ENCODE results near the gene ALKAL2. TPM values are rescaled to one million over a fixed set of nuclear protein-coding genes. Genes with fewer than 3 reads are reported as not detected.

ALKAL2 gene
- total and polyA plus RNA-seq, 2 donors: 6.7 to 14.5 TPM

DNA sequence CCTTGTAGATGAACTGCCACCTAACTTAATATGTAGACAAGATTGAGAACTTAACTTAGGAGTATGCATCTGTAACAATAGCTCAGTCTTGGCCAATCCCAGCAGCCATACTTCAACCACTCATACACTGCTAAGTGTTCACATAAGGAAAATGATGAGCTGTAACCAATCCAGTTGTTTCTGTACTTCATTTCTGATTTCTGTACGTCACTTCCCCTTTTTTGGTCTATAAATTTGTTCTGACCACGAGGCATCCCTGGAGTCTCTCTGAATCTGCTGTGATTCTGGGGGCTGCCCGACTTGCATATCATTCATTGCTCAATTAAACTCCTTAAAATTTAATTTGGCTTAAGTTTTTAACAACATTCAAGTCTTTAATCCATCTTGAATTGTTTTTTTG, 30.5 kb downstream of the ALKAL2 start:
- Histone ChIP-seq H3K27ac (ENCODE audit: low read depth) (no peak overlapping the region), H3K36me3 (ENCODE audit: insufficient read depth) (no peaks in the 10 kb centered on the region), H3K4me3 (ENCODE audit: low read depth, low read length) (no peak overlapping the region), H3K4me1 (ENCODE audit: insufficient read depth) (no peaks in the 10 kb centered on the region)
- 94% methylated on average over 3 of the region's 3 CpGs for WGBS
- DNase-seq (ENCODE audit: extremely low spot score): no peak

DNA sequence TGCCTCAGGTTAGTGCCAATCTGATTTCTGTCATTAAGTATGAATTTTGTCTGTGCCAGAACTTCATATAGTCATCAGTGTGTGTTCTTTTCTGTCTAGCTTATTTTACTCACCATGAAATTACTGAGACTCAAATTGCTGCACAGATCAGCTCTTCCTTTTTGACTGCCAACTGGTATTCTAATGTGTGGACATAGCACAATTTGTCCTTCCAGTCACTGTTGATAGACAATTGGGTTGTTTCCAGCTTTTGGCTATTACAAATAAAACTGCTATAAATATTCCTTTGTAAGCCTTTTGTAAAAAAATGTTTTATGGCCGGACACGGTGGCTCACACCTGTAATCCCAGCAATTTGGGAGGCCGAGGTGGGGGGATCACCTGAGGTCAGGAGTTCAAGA, 31.8 kb downstream of the ALKAL2 start:
- 81% methylated on average over 3 of the region's 3 CpGs for WGBS
- Histone ChIP-seq H3K4me1 (ENCODE audit: insufficient read depth) (no peaks in the 10 kb centered on the region), H3K4me3 (ENCODE audit: low read depth, low read length) (no peak overlapping the region), H3K27ac (ENCODE audit: low read depth) (no peak overlapping the region), H3K36me3 (ENCODE audit: insufficient read depth) (no peaks in the 10 kb centered on the region)
- no peak for DNase-seq (ENCODE audit: extremely low spot score)

DNA sequence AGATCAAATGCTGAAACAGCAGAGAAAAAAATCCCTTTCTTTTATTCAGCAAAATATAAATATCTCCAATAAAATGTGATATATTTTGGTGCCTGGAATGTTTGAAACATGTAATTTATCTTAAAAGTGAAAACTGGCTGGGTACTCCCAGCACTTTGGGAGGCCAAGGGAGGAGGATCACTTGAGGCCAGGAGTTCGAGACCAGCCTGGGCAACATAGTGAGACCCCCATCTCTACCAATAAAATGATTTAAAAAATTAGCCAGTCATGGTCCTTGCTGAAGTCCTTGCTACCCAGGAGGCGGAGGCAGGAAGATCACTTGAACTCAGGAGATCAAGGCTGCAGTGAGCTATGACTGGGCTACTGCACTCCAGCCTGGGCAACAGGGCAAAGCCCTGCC, 32.7 kb downstream of the ALKAL2 start:
- Histone ChIP-seq H3K4me3 (ENCODE audit: low read depth, low read length) (no peak overlapping the region), H3K27ac (ENCODE audit: low read depth) (no peak overlapping the region), H3K36me3 (ENCODE audit: insufficient read depth) (no peaks in the 10 kb centered on the region), H3K4me1 (ENCODE audit: insufficient read depth) (no peaks in the 10 kb centered on the region)
- no peak for DNase-seq (ENCODE audit: extremely low spot score)
- WGBS: 97% methylated on average over 2 of the region's 2 CpGs

DNA sequence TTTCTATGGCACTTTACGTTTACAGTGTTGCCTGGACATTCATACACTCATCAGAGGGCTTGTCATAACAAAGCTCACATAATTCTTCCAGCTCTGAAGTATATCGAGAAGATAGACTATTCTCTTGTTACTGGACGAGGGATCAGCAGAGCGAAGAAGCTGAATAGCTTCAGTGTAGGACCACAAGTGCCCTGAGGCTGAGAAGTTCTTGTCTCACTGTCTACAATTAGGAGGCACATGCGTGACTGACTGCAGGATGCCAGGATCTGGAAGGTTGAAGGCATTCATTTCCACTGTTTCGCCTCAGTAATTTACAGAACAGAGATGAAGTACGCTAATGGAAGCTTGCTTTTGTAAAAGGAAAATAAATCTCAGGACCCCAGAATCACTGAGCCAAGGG, 33.6 kb downstream of the ALKAL2 start:
- H3K27ac ChIP-seq (ENCODE audit: low read depth): no peak overlapping the region
- no peak for DNase-seq (ENCODE audit: extremely low spot score)
- H3K4me3 ChIP-seq (ENCODE audit: low read depth, low read length): no peak overlapping the region
- no peaks in the 10 kb centered on the region for H3K4me1 ChIP-seq (ENCODE audit: insufficient read depth)
- WGBS: 68% methylated on average over 7 of the region's 7 CpGs
- H3K36me3 ChIP-seq (ENCODE audit: insufficient read depth): no peaks in the 10 kb centered on the region

DNA sequence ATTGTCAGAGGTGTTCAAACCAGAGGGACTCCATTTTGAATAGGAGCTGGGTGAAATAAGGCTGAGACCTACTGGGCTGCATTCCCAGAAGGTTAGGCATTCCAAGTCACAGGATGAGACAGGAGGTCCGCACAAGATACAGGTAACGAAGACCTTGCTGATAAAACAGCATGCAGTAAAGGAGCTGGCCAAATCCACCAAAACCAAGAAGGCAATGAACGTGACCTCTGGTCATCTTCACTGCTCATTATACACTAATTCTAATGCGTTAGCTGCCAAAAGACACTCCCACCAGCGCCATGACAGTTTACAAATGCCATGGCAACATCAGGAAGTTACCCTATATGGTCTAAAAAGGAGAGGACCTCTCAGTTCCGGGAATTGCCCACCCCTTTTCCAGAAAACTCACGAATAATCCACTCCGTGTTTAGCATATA, 34.7 kb downstream of the ALKAL2 start:
- H3K4me1 ChIP-seq (ENCODE audit: insufficient read depth): no peaks in the 10 kb centered on the region
- no peak for DNase-seq (ENCODE audit: extremely low spot score)
- no peak overlapping the region for H3K27ac ChIP-seq (ENCODE audit: low read depth)
- WGBS: 85% methylated on average over 8 of the region's 8 CpGs
- no peak overlapping the region for H3K4me3 ChIP-seq (ENCODE audit: low read depth, low read length)
- no peaks in the 10 kb centered on the region for H3K36me3 ChIP-seq (ENCODE audit: insufficient read depth)

DNA sequence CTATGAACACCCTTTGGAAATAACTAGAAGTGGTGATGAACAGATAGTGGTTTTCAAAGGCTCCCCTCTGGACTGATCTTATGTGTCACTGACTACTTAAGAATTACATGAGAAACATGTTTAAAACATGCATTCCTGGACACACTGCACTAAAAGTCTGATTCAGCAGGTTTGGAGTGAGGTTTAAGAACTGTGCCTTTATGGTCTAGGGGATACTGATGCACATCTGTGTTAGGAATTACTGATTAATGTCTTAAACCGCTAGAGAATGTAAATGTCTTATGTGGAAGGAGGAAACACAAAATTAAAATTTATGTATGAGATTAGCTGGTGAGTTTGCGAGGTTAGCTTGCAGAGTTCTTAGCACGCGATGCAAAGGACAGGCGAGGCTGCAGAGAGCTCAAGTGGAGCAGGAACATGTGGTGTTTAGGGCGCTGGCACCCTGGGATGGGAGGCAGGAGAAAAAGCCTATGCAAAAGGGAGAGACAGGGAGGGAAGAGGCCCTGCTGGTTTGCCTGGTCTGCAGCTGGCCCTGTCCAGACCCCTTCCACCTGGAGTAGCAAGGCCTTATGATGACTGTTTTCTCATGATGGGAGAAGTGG, 35.8 kb downstream of the ALKAL2 start:
- Histone ChIP-seq H3K27ac (ENCODE audit: low read depth) (no peak overlapping the region), H3K4me3 (ENCODE audit: low read depth, low read length) (no peak overlapping the region), H3K36me3 (ENCODE audit: insufficient read depth) (no peaks in the 10 kb centered on the region), H3K4me1 (ENCODE audit: insufficient read depth) (no peaks in the 10 kb centered on the region)
- 56% methylated on average over 6 of the region's 6 CpGs for WGBS
- no peak for DNase-seq (ENCODE audit: extremely low spot score)

DNA sequence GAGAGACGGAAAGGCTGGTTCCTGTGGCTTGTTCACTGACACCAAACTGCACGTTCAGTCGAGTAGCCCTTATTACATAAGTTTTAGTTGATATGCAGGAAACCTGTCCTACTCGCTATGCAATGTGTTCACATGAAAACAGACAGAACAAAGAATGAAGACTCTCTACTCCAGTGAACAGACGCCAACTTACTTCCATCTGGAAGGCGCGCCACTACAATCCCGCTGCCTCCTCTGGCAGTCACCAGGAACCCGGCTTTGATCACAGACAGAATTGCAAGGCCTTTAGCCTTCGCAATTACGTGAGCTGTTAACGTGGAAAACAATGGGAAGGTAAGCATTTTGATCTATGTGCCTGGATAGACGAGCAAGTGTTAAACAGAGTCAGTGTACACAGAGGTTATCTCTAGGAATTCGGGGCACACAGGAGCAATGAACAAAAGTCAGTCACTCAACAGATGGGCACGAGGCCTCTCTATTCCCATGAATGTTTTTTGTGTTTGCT, 38.3 kb downstream of the ALKAL2 start:
- WGBS: 90% methylated on average over 15 of the region's 15 CpGs

DNA sequence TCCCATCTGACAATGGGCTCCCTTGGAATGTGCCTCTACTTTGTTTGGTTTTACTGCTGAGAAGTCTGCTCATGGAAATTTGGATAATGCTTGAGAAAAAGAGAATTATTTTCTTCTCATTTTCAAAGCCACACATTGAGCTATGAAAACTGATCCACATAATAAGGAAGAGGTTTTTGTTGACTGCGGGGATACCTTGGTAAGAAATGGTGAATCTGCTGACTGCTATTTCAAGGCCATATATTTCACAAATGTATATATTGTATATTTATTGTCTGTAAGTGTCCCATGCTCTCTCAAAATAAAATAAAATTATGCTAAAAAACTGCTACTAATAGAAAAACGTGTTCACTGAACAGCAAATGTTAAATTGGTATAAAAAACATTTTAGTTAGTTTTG, 39.2 kb downstream of the ALKAL2 start:
- Histone ChIP-seq H3K4me1 (ENCODE audit: insufficient read depth) (no peaks in the 10 kb centered on the region), H3K36me3 (ENCODE audit: insufficient read depth) (peaks cover 3% of the 10 kb centered on the region), H3K4me3 (ENCODE audit: low read depth, low read length) (no peak overlapping the region), H3K27ac (ENCODE audit: low read depth) (no peak overlapping the region)
- no peak for DNase-seq (ENCODE audit: extremely low spot score)
- WGBS: 89% methylated on average over 2 of the region's 2 CpGs

More for the DNA sequence above, 38.3 kb downstream of the ALKAL2 start:
- H3K27ac ChIP-seq (ENCODE audit: low read depth): no peak overlapping the region
- peaks cover 3% of the 10 kb centered on the region for H3K36me3 ChIP-seq (ENCODE audit: insufficient read depth)
- H3K4me3 ChIP-seq (ENCODE audit: low read depth, low read length): no peak overlapping the region
- no peaks in the 10 kb centered on the region for H3K4me1 ChIP-seq (ENCODE audit: insufficient read depth)
- DNase-seq (ENCODE audit: extremely low spot score): no peak

DNA sequence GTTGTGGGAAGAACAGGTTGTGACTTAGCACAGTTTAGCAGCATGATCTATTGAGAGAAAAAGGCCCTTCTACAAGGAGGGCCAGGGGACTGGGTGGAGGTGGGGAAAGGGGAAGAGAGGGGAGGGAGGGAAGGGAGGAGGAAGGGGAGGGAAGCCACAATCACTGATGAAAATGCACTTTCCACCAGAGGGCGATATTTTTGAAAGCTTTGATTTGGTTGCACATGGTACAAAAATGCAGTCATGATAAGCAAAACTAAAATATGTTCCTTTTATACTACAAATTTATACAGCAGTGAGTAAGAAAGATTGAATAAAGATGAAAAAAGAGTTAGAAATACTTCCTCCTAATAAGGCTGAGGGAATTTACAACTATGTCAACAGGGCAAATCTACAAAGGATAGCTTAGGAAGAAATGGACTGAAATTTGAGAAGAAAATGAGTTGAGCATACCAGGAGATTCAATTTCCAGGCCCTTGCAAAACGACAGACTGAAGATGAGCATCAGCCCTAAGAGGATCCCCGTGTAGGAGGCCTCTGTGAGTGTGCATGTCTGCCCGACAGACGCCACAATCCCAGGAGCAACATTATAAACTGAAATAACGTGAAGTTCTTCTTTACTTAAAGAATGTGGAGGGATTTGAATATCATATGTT, 41.3 kb downstream of the ALKAL2 start:
- no peak overlapping the region for H3K27ac ChIP-seq (ENCODE audit: low read depth)
- DNase-seq (ENCODE audit: extremely low spot score): no peak
- no peak overlapping the region for H3K4me3 ChIP-seq (ENCODE audit: low read depth, low read length)
- WGBS: 52% methylated on average over 6 of the region's 6 CpGs
- H3K4me1 ChIP-seq (ENCODE audit: insufficient read depth): no peaks in the 10 kb centered on the region
- H3K36me3 ChIP-seq (ENCODE audit: insufficient read depth): peaks cover 3% of the 10 kb centered on the region

DNA sequence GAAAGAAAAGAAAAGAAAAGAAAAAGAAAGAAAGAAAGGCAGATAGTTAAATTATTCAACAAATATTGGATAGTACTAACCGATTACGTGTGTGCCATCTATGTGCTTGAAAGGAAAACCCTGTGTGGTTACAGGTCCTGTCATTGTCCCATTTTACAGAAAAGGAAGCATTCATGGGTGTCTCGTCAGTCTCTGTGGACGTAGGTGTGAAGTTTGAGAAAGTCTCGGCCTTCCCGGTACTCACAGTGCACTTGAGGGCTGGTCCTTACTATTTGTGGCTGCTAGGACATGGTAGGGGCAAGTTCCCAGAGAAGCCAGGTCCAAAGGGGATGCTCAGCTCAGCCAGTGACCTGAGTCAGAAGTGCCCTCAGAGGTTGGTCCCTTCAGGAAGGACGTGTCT, 43.3 kb downstream of the ALKAL2 start:
- Histone ChIP-seq H3K27ac (ENCODE audit: low read depth) (no peak overlapping the region), H3K4me1 (ENCODE audit: insufficient read depth) (no peaks in the 10 kb centered on the region), H3K36me3 (ENCODE audit: insufficient read depth) (peaks cover 3% of the 10 kb centered on the region), H3K4me3 (ENCODE audit: low read depth, low read length) (no peak overlapping the region)
- no peak for DNase-seq (ENCODE audit: extremely low spot score)
- WGBS: 96% methylated on average over 7 of the region's 7 CpGs

DNA sequence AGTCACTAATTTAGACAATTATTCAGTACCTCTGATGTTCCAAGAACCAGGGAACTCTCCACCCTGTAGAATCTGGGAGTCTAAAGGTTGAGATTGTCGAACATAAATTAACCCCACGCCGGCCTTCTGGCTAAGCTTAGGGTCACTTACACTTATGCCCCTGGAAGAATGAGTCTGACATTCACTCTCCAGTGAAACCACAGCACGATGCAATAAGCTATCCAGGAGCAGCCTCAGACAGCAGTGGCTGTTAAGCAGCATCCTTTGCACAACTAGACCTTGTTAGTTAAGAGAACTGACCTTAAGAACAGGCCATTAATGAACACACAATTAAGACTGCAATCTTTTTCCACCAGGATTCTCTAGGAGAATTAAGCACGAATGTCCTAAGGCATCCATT, 49.0 kb downstream of the ALKAL2 start:
- H3K4me1 ChIP-seq (ENCODE audit: insufficient read depth): no peaks in the 10 kb centered on the region
- H3K27ac ChIP-seq (ENCODE audit: low read depth): no peak overlapping the region
- 75% methylated on average over 5 of the region's 5 CpGs for whole genome bisulfite sequencing
- no peak for DNase-seq (ENCODE audit: extremely low spot score)
- H3K4me3 ChIP-seq (ENCODE audit: low read depth, low read length): no peak overlapping the region
- H3K36me3 ChIP-seq (ENCODE audit: insufficient read depth): no peaks in the 10 kb centered on the region

DNA sequence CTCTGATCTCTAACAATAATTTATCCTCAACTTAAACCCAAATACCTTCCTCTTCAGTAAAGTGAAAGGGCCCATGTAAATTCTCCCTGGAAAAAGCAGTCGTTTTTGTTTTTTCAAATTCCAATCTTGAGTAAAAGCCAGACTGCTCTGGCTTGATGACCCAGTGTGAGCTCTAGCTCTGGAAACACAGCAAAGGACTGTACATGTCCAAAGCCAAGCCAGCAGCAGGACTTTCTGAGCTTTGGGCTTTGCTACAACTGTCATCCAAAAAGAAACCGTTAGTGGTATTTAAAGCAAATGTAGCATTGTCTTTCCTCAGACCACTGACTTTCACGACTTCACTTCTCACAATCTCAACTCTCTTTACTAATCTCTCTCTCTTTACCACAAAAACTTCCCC, 49.5 kb downstream of the ALKAL2 start:
- Histone ChIP-seq H3K27ac (ENCODE audit: low read depth) (peak overlapping the region; percentile 1), H3K36me3 (ENCODE audit: insufficient read depth) (no peaks in the 10 kb centered on the region), H3K4me3 (ENCODE audit: low read depth, low read length) (no peak overlapping the region), H3K4me1 (ENCODE audit: insufficient read depth) (no peaks in the 10 kb centered on the region)
- 39% methylated on average over 3 of the region's 3 CpGs for WGBS
- no peak for DNase-seq (ENCODE audit: extremely low spot score)

DNA sequence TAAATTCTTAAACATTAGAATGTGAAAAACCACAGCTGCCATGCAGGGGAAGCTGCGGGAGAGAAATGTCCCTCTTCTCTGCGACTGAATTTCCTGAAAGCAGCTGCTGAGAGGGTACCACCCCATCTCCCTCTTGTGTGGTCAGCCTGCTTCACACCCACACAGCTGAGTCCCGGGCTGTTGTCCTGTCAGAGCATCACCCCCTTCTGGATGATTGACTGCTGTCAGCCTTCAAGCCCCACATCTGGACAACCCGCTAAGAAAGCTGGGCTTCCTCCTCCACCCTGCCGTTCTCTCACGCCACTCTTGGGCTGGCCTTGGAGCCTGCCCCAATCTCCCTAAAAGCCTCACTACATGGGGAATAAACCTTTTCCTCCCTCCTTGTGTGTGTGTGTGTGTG, 50.0 kb downstream of the ALKAL2 start:
- 66% methylated on average over 6 of the region's 6 CpGs for WGBS
- DNase-seq (ENCODE audit: extremely low spot score): no peak
- H3K4me1 ChIP-seq (ENCODE audit: insufficient read depth): no peaks in the 10 kb centered on the region
- no peaks in the 10 kb centered on the region for H3K36me3 ChIP-seq (ENCODE audit: insufficient read depth)
- H3K4me3 ChIP-seq (ENCODE audit: low read depth, low read length): no peak overlapping the region
- peak overlapping the region; percentile 1 for H3K27ac ChIP-seq (ENCODE audit: low read depth)

DNA sequence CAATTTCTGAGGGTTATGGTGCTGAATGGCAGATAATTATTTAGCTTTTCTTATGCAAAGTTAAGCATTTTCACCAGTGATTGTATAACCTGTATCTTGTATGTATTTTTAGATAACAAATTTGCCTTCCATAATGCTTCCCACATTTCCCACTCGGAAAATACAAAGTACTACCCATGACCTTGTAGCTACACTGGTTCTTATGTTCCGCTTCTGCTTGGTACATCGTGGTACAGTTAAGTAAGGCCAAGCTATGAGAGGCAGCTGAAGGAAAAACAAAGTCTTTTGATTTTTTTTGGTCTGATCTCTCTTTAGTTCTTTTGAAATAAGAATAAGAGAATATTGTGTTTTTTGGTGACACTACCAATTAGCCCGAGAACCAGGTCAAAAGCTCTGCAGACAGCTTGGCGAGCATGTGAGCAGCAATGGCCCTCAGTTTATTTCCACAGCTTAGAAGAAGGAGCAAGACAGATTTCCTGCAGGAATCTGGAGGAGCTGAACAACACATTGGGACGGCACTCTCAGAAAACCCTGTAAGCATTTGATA, 50.8 kb downstream of the ALKAL2 start:
- WGBS: 84% methylated on average over 6 of the region's 6 CpGs
- no peak for DNase-seq (ENCODE audit: extremely low spot score)
- no peak overlapping the region for H3K27ac ChIP-seq (ENCODE audit: low read depth)
- no peaks in the 10 kb centered on the region for H3K4me1 ChIP-seq (ENCODE audit: insufficient read depth)
- no peaks in the 10 kb centered on the region for H3K36me3 ChIP-seq (ENCODE audit: insufficient read depth)
- no peak overlapping the region for H3K4me3 ChIP-seq (ENCODE audit: low read depth, low read length)
